Gastroesophageal sphincter (tissue), 4 donors: ENCODE measurements around the gene PRUNE2. TPM values are rescaled to one million over a fixed set of nuclear protein-coding genes. Genes with fewer than 3 reads are reported as not detected.
"Not testable (repeated sequence)": the region's sequence is repeated elsewhere in the genome, so short reads cannot be mapped to it uniquely, and the experiment has no call there.

Experiments used
- ATAC-seq: fragments of 150-250 bp; one replicate; pipeline ENCODE4 v1.9.1; 2016; ENCODE audit warnings: mild to moderate bottlenecking, moderate library complexity
- H3K27ac ChIP-seq, 4 donors: fragments of 200-600 bp; sonication (generic) in 3 of 4; 1 replicate in 3 of 4; 2 replicates in 1 of 4; pipeline ENCODE4 v1.5.1; 2016 to 2019
- H3K27me3 ChIP-seq: fragments of 200-600 bp; sonication (generic); one replicate; pipeline ENCODE4 v1.5.1; 2019
- H3K36me3 ChIP-seq, 2 donors: fragments of 200-600 bp; sonication (generic); one replicate each; pipeline ENCODE4 v1.5.1; 2019; ENCODE audit warnings: control low read depth in 1 of 2
- H3K4me1 ChIP-seq, 3 donors: fragments of 200-600 bp; sonication (generic); 1 replicate in 2 of 3; 2 replicates in 1 of 3; pipeline ENCODE4 v1.5.1; 2016 to 2019; ENCODE audit warnings: control low read depth in 2 of 3
- H3K4me3 ChIP-seq, 2 donors: fragments of 200-600 bp; sonication (generic); one replicate each; pipeline ENCODE4 v1.5.1; 2019; ENCODE audit warnings: mild to moderate bottlenecking in 1 of 2, moderate library complexity in 1 of 2
- H3K9me3 ChIP-seq, 3 donors: fragments of 200-600 bp; sonication (generic); one replicate each; pipeline ENCODE4 v1.5.1; 2017 to 2019; ENCODE audit warnings: control low read depth in 2 of 3
- CTCF ChIP-seq, 4 experiments: fragments of 200-600 bp in 2 of 4; fragments of 450-650 bp in 2 of 4; sonication (generic) in 1 of 4; IDR thresholded peaks; one replicate each; pipeline ENCODE4 v1.5.1; 2017 to 2019; ENCODE audit warnings: antibody characterized with exemption in 4 of 4, mild to moderate bottlenecking in 2 of 4, moderate library complexity in 2 of 4
- EP300 ChIP-seq: sonication (generic); formaldehyde crosslinking; IDR thresholded peaks from one replicate; pipeline ENCODE4 v1.6.1; 2017; ENCODE audit warnings: antibody characterized with exemption, mild to moderate bottlenecking
- POLR2A ChIP-seq, 2 donors: fragments of 450-650 bp; IDR thresholded peaks; one replicate each; pipeline ENCODE4 v1.6.1; 2017; ENCODE audit warnings: antibody characterized with exemption in 2 of 2, mild to moderate bottlenecking in 2 of 2, moderate library complexity in 1 of 2
- POLR2AphosphoS5 ChIP-seq: sonication (generic); formaldehyde crosslinking; IDR thresholded peaks from one replicate; pipeline ENCODE4 v1.6.1; 2017; ENCODE audit warnings: antibody characterized with exemption
- WGBS, 2 donors: methylation state at CpG; one replicate each; pipeline ENCODE4 v1.1.5; 2018; ENCODE audit warnings: low coverage in 1 of 2; 5-methylcytosine and 5-hydroxymethylcytosine counted together
- total RNA-seq, 4 donors: library from RNA; depleted of rRNA; stranded (reverse); fragments of >200 nt; gene quantifications; one replicate each; pipeline ENCODE4 v1.1.0, GENCODE V29; 2016

PRUNE2 gene
- total RNA-seq, 4 donors from 2014 or later: 561 to 930 (median 763) TPM

GRCh38 chr9:76756268-76756640, 149.7 kb downstream of the PRUNE2 start:
- 44 to 46% methylated on average over 4 to 6 of the region's 6 CpGs for WGBS, 2 donors

GRCh38 chr9:76751001-76751400, 154.9 kb downstream of the PRUNE2 start:
- peaks cover 0 to 31% of the 10 kb centered on the region in 2 donors for H3K36me3 ChIP-seq
- no peak overlapping the region for H3K4me3 ChIP-seq
- no peak for ATAC-seq
- 69 to 72% methylated on average over 2 to 3 of the region's 3 CpGs for WGBS, 2 donors
- H3K27ac ChIP-seq: no peak overlapping the region
- H3K27me3 ChIP-seq: no peaks in the 10 kb centered on the region
- H3K9me3 ChIP-seq: no peaks in the 10 kb centered on the region
- H3K4me1 ChIP-seq: peaks cover 0 to 16% (median 0%) of the 10 kb centered on the region in 3 donors
- TF ChIP-seq EP300 (no peak), POLR2AphosphoS5 (no peak), CTCF (IDR thresholded peaks at IDR 0.05) (no peak), POLR2A (IDR thresholded peaks at IDR 0.05) (no peak)

More at GRCh38 chr9:76756268-76756640, 149.7 kb downstream of the PRUNE2 start:
- peaks cover 0 to 42% of the 10 kb centered on the region in 2 donors for H3K36me3 ChIP-seq
- TF ChIP-seq POLR2AphosphoS5: no peak
- no peak for TF ChIP-seq EP300
- peak in 1 of 4 experiments; percentile 25 for TF ChIP-seq CTCF (IDR thresholded peaks at IDR 0.05)
- TF ChIP-seq POLR2A (IDR thresholded peaks at IDR 0.05): no peak
- no peaks in the 10 kb centered on the region for H3K27me3 ChIP-seq
- peaks cover 0 to 40% (median 0%) of the 10 kb centered on the region in 3 donors for H3K4me1 ChIP-seq
- ATAC-seq: peak; percentile 35
- no peak overlapping the region for H3K27ac ChIP-seq
- H3K4me3 ChIP-seq: no peak overlapping the region
- no peaks in the 10 kb centered on the region for H3K9me3 ChIP-seq

- no peak for TF ChIP-seq EP300
- no peak for TF ChIP-seq CTCF (IDR thresholded peaks at IDR 0.05)
- TF ChIP-seq POLR2A (IDR thresholded peaks at IDR 0.05): no peak
- TF ChIP-seq POLR2AphosphoS5: no peak
- Histone ChIP-seq H3K9me3 (no peaks in the 10 kb centered on the region), H3K36me3 (peaks cover 0 to 7% of the 10 kb centered on the region in 2 donors), H3K27me3 (no peaks in the 10 kb centered on the region), H3K4me1 (peaks cover 0 to 18% (median 0%) of the 10 kb centered on the region in 3 donors), H3K27ac (no peak overlapping the region), H3K4me3 (no peak overlapping the region)
- no peak for ATAC-seq
- WGBS, 2 donors: 65% methylated on average over 3 of the region's 3 CpGs; no CpG with 5 or more reads in 1 of the 2 donors
Measured at GRCh38 chr9:76744336-76744735, 161.6 kb downstream of the PRUNE2 start.

- Histone ChIP-seq H3K27ac (no peak overlapping the region), H3K4me3 (no peak overlapping the region), H3K4me1 (peaks cover 0 to 18% (median 0%) of the 10 kb centered on the region in 3 donors), H3K36me3 (peaks cover 0 to 6% of the 10 kb centered on the region in 2 donors), H3K27me3 (no peaks in the 10 kb centered on the region), H3K9me3 (no peaks in the 10 kb centered on the region)
- no peak for TF ChIP-seq CTCF (IDR thresholded peaks at IDR 0.05)
- WGBS, 2 donors: 14 to 18% methylated on average over 3 of the region's 3 CpGs
- no peak for ATAC-seq
Measured at GRCh38 chr9:76743931-76744330, 162.0 kb downstream of the PRUNE2 start.

- not testable (repeated sequence) for H3K9me3 ChIP-seq, H3K36me3 ChIP-seq, H3K27me3 ChIP-seq, H3K27ac ChIP-seq, ATAC-seq, H3K4me3 ChIP-seq
- peaks cover 0 to 18% (median 0%) of the 10 kb centered on the region in 3 donors for H3K4me1 ChIP-seq
- WGBS, 2 donors: 80 to 91% methylated on average over 1 to 3 of the region's 4 CpGs
Measured at GRCh38 chr9:76742890-76743289, 163.0 kb downstream of the PRUNE2 start.
